ENCODE data around the gene SLC12A1. TPM values are rescaled to one million over a fixed set of nuclear protein-coding genes. Genes with fewer than 3 reads are reported as not detected.

SLC12A1 gene
- total and polyA plus RNA-seq, 12 donors: under 0.01 to 0.32 (median 0.07) TPM; not detected in 6

DNA sequence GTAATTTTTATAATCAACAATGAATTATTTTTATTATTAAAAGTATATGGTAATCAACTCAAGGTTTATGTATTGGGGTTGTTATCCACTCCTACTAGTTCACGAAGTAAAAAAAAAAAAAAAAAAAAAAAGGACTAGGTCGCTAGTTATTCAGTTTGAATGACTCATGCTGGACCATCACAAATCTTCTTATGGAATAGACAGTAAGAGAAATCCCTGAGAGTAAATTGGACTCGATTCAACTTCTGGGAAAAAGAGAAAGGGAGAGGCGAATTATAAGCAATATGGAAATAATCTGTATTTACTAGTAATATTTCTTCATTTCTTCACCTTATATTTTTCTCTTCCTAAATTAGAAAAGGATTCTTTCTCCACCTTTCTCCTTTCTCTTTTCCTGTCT, 30.0 kb upstream of the SLC12A1 start:
- no peak for DNase-seq
- Histone ChIP-seq H3K9me3 (replicated peaks in 1 of 3) (no peaks in the 10 kb centered on the region), H3K36me3 (replicated peaks in 1 of 2) (no peaks in the 10 kb centered on the region), H3K4me1 (replicated peaks in 1 of 2) (peaks cover 7 to 14% of the 10 kb centered on the region in 2 donors), H3K27me3 (no peaks in the 10 kb centered on the region), H3K4me3 (no peak overlapping the region), H3K27ac (no peak overlapping the region)
- 40 to 50% (median 43%) methylated on average over 4 of the region's 4 CpGs for WGBS, 4 donors
- TF ChIP-seq, protein P1, sequence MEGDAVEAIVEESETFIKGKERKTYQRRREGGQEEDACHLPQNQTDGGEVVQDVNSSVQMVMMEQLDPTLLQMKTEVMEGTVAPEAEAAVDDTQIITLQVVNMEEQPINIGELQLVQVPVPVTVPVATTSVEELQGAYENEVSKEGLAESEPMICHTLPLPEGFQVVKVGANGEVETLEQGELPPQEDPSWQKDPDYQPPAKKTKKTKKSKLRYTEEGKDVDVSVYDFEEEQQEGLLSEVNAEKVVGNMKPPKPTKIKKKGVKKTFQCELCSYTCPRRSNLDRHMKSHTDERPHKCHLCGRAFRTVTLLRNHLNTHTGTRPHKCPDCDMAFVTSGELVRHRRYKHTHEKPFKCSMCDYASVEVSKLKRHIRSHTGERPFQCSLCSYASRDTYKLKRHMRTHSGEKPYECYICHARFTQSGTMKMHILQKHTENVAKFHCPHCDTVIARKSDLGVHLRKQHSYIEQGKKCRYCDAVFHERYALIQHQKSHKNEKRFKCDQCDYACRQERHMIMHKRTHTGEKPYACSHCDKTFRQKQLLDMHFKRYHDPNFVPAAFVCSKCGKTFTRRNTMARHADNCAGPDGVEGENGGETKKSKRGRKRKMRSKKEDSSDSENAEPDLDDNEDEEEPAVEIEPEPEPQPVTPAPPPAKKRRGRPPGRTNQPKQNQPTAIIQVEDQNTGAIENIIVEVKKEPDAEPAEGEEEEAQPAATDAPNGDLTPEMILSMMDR (IDR thresholded peaks at IDR 0.05): no peak
- TF ChIP-seq POLR2A (IDR thresholded peaks at IDR 0.05): no peak
- intact Hi-C loops (cut with DNase I): no loop called here

DNA sequence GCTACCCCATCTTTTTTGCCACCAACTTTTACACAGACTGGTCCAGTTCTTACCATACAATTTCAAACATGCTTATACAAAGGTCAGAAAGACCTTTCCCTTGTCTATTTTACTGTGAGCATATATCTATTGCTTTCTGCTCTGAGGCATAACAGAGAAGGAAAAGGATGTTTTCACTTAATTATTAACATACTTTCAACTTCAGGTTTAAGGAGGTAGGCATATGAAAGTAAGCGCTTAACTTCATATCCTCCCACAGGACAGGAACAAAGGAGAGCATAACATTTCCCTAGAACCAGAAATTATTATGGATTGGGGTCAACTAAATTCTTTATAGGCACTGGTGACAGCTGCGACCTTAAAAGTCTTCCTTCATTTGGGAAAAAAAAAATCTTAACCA, 29.1 kb upstream of the SLC12A1 start:
- Histone ChIP-seq H3K4me1 (replicated peaks in 1 of 2) (peaks cover 7 to 14% of the 10 kb centered on the region in 2 donors), H3K4me3 (peak overlapping the region in 1 of 4 donors; percentile 60), H3K36me3 (replicated peaks in 1 of 2) (no peaks in the 10 kb centered on the region), H3K9me3 (replicated peaks in 1 of 3) (no peaks in the 10 kb centered on the region), H3K27me3 (no peaks in the 10 kb centered on the region), H3K27ac (peak overlapping the region in 2 of 5 donors; percentile 85 to 91)
- TF ChIP-seq, protein P1 (IDR thresholded peaks at IDR 0.05): no peak
- TF ChIP-seq POLR2A (IDR thresholded peaks at IDR 0.05): no peak
- no peak for DNase-seq
- intact Hi-C loops (cut with DNase I): no loop called here
- WGBS, 4 donors: 61 to 74% (median 64%) methylated on average over 2 of the region's 2 CpGs

DNA sequence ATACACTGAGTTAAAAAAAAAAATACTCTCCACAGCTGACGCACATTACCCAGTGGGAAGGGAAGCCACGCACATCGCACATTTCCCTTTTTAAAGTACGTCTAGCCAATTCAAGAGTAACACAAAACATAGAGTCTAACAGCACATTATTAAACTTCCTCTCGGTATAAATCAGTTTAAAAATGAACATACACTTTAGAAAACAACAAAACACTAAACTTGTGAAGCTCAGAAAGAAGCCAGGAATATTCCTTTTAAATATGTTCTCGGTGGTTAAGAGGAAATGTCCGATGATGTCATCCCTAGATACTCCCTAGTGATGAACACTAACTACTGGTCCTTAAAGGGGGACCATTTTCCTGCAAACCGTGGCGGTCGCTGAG, 28.7 kb upstream of the SLC12A1 start:
- Histone ChIP-seq H3K36me3 (replicated peaks in 1 of 2) (no peaks in the 10 kb centered on the region), H3K27ac (peak overlapping the region; percentile 17 to 91 (median 85)), H3K4me1 (replicated peaks in 1 of 2) (peaks cover 7 to 14% of the 10 kb centered on the region in 2 donors), H3K4me3 (peak overlapping the region; percentile 21 to 60 (median 34)), H3K9me3 (replicated peaks in 1 of 3) (no peaks in the 10 kb centered on the region), H3K27me3 (no peaks in the 10 kb centered on the region)
- WGBS, 4 donors: 2 to 6% (median 2%) methylated on average over 10 of the region's 10 CpGs
- no peak for TF ChIP-seq POLR2A (IDR thresholded peaks at IDR 0.05)
- TF ChIP-seq, protein P1 (IDR thresholded peaks at IDR 0.05): no peak
- intact Hi-C loops (cut with DNase I): no loop called here
- DNase-seq: peak in 4 of 7 donors; percentile 20 to 38 (median 26)

DNA sequence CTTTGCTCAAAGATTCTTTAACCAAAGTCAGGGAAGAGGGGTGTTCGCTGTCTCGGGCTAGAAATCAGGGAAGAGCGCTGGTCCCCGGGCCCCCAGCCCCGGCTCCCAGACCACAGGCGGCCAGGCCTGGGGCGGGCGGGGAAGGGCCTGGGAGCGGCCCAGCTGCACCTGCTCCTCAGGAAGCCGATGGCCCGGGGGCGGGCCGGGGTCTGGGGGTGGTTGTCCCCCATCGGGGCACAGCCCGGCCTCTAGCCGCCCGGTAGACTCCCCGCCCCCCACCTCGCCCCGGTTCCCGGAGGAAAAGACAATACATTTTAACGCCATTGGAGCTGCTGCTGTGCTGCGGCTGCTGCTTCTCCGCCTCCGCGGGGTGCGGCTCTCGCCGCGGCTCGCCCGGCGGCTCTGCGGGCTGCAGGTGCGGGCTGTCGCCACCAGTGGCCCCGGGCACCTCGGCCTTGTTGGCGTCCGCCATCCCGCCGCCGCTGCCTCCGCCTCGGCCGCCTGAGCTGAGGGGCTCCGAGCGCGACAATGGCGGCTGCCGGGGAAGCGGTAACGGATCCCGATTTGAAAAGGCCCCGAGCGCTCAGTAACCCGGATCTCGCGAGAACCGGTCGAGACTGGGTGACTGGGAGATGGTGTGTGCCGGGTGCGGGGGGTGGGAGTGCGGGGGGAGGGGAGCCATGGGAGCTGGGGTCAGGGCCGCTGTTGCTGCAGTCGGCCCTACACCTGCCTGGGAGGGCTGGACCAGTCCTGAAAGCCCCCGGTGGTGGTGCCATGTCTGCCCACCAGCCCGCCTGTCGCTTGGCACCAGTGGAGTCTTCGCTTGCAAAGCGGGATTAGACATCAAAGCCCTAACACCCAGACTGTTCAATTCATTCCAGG, 28.1 kb upstream of the SLC12A1 start, which contains the start of gene MYEF2:
Gene MYEF2, minus strand, starts transcription at position 530 of the 882 bp plus-strand sequence. Its CDS starts 58 bp downstream, at position 472.
- peak within 1 kb of the TSS; percentile 21 to 60 (median 34) for H3K4me3 ChIP-seq
- no peaks in the 10 kb centered on the region for H3K9me3 ChIP-seq (replicated peaks in 1 of 3)
- no peaks in the 10 kb centered on the region for H3K27me3 ChIP-seq
- peaks cover 7 to 14% of the 10 kb centered on the region in 2 donors for H3K4me1 ChIP-seq (replicated peaks in 1 of 2)
- WGBS, 4 donors: 0 to 3% (median 2%) methylated on average over 8 to 71 of the region's 71 CpGs
- TF ChIP-seq, protein P1 (IDR thresholded peaks at IDR 0.05): peak in 2 of 6 experiments; percentile 20 to 37
- TF ChIP-seq POLR2A (IDR thresholded peaks at IDR 0.05): peak; percentile 49 to 75
- intact Hi-C loops (cut with DNase I): no loop called here
- DNase-seq: peak; percentile 79 to 91 (median 83)
- no peaks in the 10 kb centered on the region for H3K36me3 ChIP-seq (replicated peaks in 1 of 2)
- peak within 1 kb of the TSS; percentile 17 to 91 (median 85) for H3K27ac ChIP-seq

Data from adrenal gland (tissue), 12 donors.